GM06990 (cell line): ENCODE measurements around the gene MGAT5.

Experiments
- DNase-seq: peaks from one replicate; pipeline ENCODE4 v3.0.0-alpha.2; 2011; ENCODE audit not compliant: insufficient read length; ENCODE audit errors: extremely low read depth
- H3K27me3 ChIP-seq: replicated peaks from 2 replicates; pipeline ENCODE4 v1.6.0; 2011; ENCODE audit warnings: low read length; ENCODE audit not compliant: control insufficient read depth, insufficient read depth
- H3K36me3 ChIP-seq: 2 replicates; pipeline ENCODE4 v1.5.1; 2011; ENCODE audit warnings: low read length; ENCODE audit not compliant: control insufficient read depth, insufficient read depth
- H3K4me3 ChIP-seq: replicated peaks from 2 replicates; pipeline ENCODE4 v1.5.1; 2011; ENCODE audit warnings: low read depth, mild to moderate bottlenecking, control low read depth, low read length
- TF ChIP-seq, protein P1 (sequence below): IDR thresholded peaks from 2 replicates; pipeline ENCODE4 v1.5.1; 2011; ENCODE audit warnings: low read length, control low read depth, mild to moderate bottlenecking, inconsistent platforms; ENCODE audit not compliant: insufficient read depth, poor library complexity, severe bottlenecking

Gene MGAT5

GRCh38 chr2:134365356-134365755 lies 111.5 kb downstream of the MGAT5 start:
- H3K27me3 ChIP-seq, result no peaks in the 10 kb centered on the region
- no peak for DNase-seq
- no peak overlapping the region for H3K4me3 ChIP-seq
- peaks cover 23% of the 10 kb centered on the region for H3K36me3 ChIP-seq
- TF ChIP-seq, protein P1, sequence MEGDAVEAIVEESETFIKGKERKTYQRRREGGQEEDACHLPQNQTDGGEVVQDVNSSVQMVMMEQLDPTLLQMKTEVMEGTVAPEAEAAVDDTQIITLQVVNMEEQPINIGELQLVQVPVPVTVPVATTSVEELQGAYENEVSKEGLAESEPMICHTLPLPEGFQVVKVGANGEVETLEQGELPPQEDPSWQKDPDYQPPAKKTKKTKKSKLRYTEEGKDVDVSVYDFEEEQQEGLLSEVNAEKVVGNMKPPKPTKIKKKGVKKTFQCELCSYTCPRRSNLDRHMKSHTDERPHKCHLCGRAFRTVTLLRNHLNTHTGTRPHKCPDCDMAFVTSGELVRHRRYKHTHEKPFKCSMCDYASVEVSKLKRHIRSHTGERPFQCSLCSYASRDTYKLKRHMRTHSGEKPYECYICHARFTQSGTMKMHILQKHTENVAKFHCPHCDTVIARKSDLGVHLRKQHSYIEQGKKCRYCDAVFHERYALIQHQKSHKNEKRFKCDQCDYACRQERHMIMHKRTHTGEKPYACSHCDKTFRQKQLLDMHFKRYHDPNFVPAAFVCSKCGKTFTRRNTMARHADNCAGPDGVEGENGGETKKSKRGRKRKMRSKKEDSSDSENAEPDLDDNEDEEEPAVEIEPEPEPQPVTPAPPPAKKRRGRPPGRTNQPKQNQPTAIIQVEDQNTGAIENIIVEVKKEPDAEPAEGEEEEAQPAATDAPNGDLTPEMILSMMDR, result peak; percentile 9

DNA sequence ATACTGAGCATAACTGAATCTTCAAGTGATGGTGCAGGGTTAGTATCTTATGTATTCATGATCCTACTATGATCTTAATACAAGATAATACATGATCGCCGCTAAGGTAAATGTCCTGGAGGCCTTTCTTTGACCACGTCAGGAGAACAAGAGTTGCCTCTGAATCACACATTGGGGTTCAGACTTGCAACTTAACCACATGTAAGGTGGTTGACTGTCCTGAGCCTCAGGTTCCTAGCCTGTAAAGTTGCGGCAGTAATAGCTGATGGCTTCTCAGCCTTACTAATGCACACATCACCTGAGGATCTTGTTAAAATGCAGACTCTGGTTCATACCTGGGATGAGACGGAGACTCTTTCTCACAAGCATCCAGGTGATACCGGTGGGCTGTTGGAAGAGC lies 112.5 kb downstream of the MGAT5 start:
- Histone ChIP-seq H3K27me3 (no peaks in the 10 kb centered on the region), H3K36me3 (peaks cover 20% of the 10 kb centered on the region), H3K4me3 (no peak overlapping the region)
- DNase-seq, result no peak
- TF ChIP-seq, protein P1, result no peak

GRCh38 chr2:134367213-134367612 lies 113.3 kb downstream of the MGAT5 start:
- Histone ChIP-seq H3K4me3 (no peak overlapping the region), H3K27me3 (no peaks in the 10 kb centered on the region), H3K36me3 (peaks cover 17% of the 10 kb centered on the region)
- TF ChIP-seq, protein P1, result no peak
- DNase-seq, result no peak

DNA sequence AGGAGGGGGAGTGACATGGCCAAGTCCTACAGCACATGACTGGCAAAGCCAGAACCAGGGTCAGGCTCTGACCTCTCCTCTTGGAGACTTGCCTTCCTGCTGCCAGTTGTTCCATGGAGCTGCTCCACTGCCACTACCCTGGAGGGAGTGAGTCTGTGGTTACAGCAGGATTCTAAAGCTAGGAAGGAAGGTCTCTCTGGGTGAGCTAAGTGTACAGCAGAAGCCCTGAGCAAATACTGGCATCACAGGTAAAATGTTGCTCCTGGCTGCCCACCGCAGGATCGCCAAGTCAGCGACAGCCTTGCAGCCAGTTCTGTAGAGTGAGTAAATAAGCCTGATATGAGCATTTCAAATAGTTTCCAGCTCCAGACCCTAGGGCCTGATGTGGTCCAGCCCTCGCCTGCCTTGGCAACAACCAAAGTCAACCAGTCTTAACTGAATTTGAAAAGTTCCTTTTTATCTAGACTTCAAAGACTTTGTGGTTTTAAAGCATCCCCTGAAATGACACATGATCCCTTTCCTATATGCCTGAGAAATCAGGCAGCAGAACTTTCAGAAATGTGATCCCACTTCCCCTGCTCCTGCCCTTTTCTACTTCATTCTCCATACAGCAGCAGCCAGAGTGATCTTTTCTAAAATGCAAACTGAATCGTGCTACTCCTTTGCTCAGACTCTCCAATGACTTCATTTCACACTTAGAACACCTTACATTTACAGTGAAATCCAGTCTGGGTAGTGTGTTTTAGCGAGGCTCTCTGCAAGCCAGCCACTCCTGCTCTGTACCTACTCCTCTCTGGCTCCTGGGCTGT lies 114.3 kb downstream of the MGAT5 start:
- TF ChIP-seq, protein P1, result no peak
- DNase-seq, result no peak
- peaks cover 21% of the 10 kb centered on the region for H3K36me3 ChIP-seq
- no peaks in the 10 kb centered on the region for H3K27me3 ChIP-seq
- H3K4me3 ChIP-seq, result no peak overlapping the region

DNA sequence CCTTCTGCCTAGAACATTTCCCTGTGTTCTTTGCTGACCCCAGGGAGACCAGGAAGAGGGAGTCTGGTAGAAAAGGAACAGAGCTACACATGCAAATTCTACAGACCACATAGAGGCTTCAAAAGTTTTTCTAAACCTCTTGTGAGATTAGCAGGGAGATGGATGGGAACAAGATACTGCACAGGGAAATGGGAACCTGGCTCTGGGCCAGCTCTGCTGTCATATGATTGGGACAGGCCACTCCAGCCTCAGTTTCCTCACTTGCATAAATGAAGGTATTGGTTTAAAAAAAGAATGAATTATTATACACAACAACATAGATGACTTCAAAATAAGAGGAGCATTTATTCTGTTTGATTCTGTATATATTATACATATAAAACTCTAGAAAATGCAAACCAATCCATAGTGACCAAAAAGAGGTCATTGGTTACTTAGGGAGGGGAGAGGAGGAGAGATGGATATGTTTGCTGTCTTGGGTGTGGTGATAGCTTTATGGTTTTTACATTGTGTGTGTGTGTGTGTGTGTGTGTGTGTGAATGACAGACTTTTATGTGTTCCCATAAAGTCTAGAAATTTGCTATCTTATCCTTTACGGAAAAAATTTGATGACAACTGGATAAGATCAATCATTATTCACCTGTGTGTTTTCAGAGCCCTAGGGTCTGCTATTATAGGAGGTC lies 115.5 kb downstream of the MGAT5 start:
- no peak for DNase-seq
- no peak overlapping the region for H3K4me3 ChIP-seq
- TF ChIP-seq, protein P1, result no peak
- H3K27me3 ChIP-seq, result no peaks in the 10 kb centered on the region
- H3K36me3 ChIP-seq, result peaks cover 20% of the 10 kb centered on the region
